Activated CD4-positive, alpha-beta T cell treated with anti-CD3 and anti-CD28 coated beads for 4 hours (primary cell): ENCODE measurements around the gene CCDC141.
"Not testable (repeated sequence)": the region's sequence is repeated elsewhere in the genome, so short reads cannot be mapped to it uniquely, and the experiment has no call there.

Experiments
- DNase-seq, 2 donors: peaks; one replicate each; pipeline ENCODE4 v3.0.0-alpha.2; 2020

CCDC141 gene

DNA sequence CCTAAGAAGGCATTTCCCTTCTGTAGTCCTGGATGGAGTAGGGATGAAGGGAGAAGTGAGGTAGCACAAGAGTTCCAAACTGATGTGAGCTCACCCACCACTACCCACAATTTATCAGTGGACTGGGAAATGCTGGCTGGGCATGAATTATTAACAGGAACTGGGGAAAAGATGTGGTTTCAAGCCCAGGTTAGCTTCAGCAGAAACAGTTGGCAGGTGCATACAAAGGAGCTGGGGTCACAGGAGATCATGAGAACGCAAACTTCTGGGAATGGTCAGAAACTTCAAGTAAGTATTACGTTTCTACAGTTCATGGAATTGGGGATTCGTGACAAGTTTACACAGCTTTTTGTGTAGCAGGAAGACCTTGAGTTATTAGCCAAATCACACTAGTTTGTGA is 5.4 kb downstream of the CCDC141 start:
- DNase-seq: no peak

DNA sequence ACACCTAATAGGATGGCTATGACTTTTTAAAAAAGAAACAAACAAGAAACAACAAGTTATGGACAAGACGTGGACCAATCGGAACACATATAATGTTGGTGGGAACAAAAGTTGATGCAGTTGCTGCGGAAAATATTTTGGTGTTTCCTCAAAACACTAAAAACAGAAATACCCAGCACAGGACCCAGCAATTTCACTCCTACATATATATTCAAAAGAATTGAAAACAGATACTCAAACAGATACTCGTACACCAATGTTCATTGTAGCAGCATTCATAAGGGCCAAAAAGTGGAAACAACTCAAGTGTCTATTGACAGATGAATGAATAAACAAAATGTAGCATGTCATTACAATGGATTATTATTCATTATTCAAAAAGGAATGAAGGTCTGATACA is 12.1 kb downstream of the CCDC141 start:
- DNase-seq: no peak

DNA sequence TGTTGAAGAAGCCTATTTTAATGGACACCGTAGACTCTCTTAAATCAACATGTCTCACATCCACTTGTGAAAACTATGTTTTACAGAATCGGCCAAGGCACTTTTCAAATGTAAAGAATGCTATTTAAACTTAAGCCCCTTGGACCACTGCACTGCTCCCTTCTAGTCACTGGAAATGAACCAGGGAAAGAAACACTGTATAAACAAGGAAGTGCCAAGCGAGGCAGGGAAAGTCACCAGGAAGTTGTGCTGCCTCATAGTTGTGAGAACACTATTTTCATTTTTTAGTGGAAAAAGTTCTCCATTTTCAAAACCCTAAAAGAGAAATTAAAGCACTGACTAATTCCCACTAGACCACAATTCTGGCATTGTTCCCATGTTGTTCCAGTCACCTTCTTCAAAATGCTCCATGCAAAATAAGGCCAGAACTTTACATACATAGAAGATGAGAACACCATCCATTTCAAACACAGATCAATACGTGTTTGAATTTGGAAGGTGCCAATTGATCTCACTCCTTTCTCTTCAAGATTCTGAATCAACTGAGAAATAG is 13.5 kb downstream of the CCDC141 start:
- no peak for DNase-seq

DNA sequence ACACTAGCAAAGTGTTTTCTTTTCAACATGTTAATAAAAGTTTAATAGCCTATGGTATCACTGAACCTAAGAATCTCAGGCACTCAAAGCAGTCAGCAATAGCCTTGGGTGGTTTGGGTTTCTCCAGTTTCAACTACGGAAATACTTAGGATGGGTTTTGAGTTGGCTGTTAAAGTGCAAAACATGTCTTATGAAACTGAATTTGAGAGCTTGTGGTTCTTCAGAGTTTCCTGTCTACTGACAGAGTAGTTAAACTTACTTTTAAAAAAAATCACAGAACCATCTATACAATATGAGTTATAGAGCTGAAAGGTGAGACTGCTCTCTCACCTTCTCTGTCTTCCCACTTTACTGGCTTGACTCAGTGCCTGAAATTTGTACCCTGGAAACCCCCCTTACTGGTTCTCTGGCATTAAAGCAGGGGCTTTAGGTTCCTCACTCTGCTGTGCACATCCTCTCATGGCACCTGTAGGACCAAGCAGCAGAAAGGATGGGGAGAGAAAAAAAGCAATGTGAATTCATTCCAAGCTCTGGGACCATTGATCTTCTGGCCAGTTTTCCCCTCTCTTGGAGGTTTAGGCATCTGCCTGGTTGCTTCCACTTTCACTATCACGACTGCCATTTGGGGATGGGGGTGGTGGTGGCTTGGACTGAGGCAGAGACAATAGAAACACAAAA is 18.1 kb downstream of the CCDC141 start:
- DNase-seq: peak in 1 of 2 donors; percentile 6

DNA sequence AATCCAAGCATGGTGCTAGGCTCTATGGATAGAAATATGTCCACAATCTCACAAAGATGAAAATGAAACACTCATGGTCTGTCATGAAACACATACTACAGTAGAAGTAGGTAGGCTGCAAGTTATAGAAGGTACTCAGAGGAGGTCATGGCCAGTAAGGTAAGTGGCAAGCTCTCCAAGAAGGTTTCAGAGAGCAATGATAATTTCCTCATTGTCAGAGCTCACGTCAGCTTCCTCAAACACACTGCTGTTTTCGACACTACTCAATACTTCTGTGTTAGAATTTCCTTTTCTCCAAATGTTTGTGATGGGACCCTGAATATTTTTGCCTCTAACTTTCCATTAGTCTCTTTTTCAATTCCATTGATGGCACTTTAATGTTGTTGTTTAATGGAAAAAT is 25.5 kb downstream of the CCDC141 start:
- DNase-seq: no peak

DNA sequence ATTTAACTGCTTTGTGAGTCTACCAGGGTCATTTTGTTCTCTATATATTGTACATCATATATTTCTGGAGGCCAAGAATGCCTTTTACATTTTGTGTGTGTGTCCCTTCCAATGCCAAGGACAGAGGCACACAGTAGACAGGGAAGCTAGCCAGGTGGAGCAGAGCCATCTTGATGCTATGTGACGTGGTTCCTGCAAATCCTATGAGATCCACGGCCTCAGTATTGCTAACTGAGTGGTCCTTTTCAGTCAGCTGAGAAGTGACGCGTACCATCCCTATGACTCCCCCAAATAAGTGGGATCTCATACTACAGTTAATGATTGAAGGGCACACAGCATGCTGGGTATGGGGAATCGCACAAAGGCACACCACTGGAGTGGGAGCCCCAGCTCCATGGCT is 27.3 kb downstream of the CCDC141 start:
- no peak for DNase-seq

DNA sequence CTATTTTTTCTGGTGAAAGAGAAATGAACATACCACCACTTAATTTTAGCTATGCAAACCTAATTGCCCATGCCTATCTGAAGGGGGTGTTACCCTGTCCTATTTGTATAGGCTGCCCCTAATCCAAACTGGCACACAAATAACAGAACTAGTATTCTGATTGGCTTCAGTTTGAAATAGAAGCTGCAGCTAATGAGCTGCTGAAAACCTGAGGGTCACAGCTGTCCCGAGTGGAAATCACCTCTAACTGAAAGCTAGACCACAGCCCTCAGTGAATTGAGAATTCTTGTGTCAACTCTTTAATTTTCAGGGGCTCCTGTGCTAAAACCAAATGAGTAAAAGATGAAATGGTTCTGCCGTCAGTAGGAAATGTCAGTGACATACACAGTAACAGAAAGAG is 28.7 kb downstream of the CCDC141 start:
- no peak for DNase-seq

DNA sequence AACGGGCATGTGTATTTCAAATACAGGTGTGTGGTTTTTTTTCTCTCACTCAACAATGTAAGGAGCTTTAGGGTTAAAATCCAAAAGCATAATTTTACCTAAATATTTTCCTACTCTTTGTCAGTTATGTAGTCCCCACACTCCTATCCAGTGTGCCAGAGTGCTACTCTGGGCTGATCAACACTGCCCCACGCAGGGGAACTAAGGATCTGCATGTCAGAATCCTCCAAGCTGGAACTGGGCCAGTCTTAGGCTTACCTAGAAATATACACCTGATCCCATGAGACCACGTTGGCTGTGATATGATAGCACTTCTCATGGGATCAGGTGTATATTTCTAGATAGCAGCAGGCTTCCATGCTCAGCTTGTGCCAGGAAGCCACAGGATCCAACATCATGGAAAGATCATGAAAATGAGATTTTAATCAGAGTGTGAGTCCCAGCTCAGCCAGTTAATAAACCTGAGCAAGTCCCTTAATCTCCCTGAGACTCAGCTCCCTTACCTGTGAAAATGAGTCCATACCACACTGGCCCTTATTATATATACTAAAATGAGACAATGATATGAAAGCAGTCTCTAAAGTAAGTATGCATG is 29.7 kb downstream of the CCDC141 start:
- peak in 1 of 2 donors; percentile 13 for DNase-seq

DNA sequence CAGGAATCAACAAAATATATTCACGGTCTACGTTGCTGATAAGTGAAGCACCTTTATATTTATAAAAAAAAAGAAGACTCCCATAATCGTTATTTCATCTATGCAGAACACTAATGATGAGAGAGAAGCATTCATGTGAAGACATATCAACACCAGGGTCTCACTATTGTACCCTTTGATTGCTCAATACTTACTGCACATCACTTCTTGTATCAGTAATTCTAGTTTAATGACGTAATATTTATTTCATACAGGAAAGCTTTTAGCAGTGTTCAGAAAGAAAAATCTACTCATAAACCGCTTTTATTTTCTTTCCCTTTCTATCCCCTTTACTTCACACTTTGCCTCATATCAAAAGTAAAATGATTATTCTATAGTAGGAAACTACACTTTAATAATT is 30.7 kb downstream of the CCDC141 start:
- no peak for DNase-seq

DNA sequence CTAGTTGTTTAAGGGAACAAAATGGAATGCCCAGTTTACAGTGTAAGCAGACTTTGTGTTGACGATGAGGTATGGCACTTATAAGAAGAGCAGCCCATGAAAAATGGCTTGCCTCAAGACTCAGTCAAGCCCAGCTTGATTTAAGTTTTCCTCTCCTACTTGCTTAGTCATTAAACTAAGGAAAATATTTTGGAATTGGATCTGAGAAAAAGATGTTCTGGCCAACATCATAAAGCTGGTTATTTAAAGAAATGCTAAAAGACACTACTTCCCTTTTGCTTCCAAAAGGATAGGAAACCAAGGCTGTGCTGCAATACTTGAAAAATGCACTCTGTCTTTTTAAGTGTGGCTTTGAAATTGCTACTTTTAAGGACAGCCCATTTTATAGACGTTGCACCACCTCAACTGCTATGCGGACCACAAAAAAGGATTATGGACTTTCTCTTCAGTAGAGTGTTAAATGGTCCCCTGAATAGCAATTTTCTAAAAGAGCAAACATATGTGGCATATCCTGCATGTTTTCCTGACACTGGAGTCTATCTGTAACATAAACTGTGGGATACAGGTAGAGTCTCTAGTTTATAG is 32.1 kb downstream of the CCDC141 start:
- no peak for DNase-seq

DNA sequence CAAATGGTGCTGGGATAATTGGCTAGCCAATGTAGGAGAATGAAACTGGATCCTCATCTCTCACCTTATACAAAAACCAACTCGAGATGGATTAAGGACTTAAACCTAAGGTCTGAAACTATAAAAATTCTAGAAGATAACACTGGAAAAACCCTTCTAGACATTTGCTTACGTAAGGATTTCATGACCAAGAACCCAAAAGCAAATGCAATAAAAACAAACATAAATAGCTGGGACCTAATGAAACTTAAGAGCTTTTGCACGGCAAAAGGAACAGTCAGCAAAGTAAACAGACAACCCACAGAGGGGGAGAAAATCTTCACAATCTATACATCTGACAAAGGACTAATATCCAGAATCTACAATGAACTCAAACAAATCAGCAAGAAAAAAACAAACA is 35.7 kb downstream of the CCDC141 start:
- not testable (repeated sequence) for DNase-seq

DNA sequence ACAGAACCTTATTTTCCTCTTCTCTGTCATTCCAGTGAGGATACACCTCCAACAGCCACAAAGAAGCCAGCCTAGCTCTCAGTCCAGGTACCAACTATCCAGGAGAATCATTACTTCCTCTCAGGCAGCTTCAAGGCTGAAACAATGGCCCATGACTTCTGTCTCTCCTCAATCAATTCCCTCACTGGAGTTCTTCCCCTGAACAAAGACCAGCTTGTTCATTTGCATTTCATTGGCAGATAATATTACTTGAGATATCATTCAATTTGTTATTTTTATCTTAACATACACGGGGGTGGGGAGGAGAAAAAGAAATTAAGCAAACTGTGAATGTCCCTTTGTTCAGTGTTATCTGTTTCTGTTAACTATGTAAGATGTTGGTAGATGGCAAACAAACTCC is 44.0 kb downstream of the CCDC141 start:
- no peak for DNase-seq

DNA sequence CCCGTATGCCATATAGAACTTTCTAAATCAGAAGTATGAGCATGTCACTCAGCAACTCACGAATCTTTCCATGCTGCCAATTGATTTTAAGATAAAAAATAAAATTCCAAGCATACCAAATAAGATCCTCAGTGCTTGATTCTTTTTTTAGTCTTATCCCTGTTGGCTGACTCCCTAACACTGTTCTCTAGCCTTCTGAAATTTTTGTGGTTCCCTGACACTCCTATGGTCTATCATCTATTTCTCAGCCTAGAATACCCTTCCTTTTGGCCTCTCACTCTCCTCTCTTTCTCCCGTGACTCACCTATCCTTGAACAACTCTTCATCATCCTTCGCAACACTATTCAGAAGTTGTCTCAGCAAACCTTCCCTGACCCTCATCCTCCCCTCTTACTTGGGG is 50.5 kb downstream of the CCDC141 start:
- no peak for DNase-seq

DNA sequence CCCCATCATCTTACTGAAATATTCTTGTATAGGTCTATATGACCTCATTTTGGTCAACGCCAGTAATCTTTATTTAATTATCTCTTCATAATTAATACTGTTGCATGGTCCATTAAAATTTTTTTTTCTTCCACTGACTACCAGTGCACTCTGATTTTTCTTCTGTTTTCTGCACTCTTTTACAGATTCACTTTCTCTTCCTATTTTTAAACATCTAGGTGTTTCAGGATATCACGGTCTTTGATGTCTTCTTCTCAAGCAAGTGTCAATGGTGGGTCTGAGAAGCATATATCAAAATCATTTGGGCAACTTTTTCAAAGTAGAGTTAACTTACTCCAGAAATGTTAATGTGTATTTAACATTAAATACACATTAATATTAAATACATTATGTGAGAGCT is 51.4 kb downstream of the CCDC141 start:
- no peak for DNase-seq

DNA sequence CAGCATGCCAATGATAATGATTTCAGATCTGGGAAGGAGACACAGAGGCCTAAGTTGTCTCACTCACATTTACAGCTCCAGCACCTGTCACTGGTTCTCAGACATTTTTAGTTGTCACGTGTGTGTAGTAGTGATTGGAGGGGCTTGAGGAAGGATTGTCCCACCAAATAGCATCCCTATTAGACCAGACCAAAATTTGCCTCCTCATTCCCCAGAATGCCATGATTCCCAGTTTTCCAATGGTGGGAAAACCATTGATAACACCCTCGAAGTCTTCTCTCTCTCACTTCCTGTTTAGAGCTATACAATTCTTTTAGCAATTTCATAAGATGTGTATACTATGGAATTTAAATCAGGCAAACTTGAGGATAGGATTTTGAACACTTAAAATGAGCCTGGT is 52.5 kb downstream of the CCDC141 start:
- DNase-seq: no peak

DNA sequence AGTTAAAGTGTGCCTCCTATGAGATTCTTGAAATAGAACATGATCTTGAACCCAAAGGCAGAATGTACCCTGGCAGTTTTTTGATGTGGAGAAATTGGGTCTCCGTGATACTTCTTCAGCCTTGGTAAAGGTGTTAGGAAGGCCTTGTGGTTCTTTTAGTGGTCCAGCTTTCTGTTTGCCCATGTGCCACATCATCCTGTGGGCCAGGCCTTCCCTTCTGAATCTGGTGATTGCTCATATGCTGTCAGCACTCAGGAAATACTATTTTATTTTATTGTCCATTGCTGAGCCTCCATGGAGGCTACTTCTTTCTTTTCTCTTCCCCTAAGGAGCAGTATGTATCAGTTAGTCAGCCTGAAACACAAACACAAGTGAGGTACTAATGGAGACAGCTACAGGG is 52.9 kb downstream of the CCDC141 start:
- no peak for DNase-seq

DNA sequence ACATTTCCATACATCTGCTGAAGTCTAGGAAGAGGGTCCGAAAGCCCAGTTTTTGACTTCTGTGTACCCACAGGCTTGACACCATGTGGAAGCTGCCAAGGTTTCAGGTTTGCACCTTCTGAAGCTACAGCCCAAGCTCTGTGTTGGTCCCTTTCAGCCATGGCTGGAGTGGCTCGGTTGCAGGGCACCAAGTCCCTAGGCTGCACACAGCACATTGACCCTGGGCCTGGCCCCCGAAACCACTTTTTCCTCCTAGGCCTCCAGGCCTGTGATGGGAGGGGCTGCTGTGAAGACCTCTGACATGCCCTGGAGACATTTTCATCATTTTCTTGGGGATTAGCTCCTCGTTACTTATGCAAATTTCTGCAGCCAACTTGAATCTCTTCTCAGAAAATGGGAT is 55.7 kb downstream of the CCDC141 start:
- no peak for DNase-seq

DNA sequence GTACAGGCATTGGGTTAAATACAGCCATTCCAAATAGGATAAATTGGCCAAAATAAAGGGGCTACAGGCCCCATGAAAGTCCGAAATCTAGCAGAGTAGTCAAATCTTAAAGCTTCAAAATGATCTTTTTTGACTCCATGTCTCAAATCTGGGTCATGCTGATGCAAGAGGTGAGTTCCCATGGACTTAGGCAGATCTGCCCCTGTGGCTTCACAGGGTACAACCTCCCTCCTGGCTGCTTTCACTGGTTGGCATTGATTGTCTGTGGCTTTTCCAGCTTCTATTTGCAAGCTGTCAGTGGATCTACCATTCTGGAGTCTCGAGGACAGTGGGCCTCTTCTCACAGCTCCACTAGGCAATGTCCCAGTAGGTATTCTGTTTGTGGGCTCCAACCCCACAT is 56.1 kb downstream of the CCDC141 start:
- no peak for DNase-seq

DNA sequence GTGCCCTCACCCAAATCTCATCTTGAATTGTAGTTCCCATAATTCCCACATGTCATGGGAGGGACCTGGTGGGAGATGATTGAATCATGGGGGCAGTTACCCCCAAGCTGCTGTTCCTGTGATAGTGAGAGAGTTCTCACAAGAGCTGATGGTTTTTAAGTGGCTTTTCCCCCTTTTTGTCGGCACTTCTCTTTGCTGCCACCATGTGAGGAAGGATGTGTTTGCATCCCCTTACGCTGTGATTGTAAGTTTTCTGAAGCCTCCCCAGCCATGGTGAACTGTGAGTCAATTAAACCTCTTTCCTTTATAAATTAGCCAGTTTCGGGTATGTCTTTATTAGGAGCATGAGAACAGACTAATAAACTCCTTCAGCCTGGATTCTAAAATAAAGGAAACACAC is 57.2 kb downstream of the CCDC141 start:
- not testable (repeated sequence) for DNase-seq

DNA sequence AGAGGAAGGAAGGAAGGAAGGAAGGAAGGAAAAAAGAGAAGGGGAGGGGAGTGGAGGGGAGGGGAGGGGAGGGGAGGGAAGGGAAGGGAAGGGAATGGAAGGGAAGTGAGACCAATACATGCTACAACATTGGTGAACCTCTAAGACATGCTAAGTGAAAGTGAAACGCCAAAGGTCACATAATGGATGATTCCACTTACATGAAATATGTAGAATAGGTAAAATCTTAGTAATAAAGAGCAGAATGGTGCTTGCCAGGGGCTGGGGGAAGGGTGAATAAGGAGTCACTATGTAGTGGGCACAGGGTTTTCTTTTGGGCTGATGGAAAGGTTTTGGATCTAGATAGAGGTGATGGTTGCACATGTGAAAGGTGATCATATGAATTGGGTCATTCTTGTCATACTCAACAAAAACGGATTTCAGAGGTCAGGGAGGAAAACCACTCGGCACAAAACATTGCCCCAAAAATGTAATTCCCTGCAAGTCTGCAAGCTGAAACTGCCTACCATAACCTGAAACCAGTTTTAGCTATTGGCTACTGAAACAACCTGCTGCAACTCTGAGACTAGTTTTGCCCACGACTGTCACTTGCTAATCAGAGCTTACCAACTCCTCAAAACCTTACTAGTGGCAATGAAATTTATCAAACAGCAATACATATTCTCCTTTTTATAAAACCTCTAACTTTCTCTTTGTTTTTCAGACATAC is 59.2 kb downstream of the CCDC141 start:
- no peak for DNase-seq

DNA sequence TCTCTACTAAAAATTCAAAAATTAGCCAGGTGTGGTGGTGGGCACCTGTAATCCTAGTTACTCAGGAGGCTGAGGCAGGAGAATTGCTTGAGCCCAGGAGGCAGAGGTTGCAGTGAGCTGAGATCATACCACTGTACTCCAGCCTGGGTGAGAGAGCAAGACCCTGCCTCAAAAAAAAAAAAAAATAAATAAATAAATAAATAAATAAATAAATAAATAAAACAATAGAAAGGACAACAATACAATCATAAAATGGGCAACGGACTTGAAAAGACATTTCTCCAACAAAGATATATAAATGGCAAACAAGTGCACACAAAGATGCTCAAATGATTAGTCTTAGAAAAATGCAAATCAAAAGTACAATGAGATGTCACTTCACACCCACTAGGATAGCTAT is 60.5 kb downstream of the CCDC141 start:
- not testable (repeated sequence) for DNase-seq

DNA sequence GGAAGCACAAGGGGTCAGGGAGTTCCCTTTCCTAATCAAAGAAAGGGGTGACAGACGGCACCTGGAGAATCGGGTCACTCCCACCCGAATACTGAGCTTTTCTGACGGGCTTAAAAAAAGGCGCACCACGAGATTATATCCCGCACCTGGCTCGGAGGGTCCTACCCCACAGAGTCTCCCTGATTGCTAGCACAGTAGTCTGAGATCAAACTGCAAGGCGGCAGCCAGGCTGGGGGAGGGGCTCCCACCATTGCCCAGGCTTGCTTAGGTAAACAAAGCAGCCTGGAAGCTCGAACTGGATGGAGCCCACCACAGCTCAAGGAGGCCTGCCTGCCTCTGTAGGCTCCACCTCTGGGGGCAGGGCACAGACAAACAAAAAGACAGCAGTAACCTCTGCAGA is 67.3 kb downstream of the CCDC141 start:
- DNase-seq: not testable (repeated sequence)

DNA sequence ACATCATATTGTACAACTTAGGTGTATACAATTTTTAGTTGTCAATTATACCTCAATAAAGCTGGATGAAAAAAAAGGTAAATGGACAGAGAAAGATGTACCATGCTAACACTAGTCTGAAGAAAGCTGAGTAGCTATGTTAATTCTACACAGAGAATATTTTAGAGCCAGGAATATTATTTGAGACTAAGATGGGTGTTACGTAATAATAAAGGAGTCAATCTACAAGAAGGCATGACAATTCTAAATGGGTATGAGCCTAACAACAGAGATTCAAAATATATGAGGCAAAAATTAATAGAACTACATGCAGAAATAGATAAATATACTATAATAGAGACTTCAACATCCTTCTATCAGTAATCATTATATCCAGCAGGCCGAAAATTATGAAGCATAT is 69.1 kb downstream of the CCDC141 start:
- DNase-seq: no peak

DNA sequence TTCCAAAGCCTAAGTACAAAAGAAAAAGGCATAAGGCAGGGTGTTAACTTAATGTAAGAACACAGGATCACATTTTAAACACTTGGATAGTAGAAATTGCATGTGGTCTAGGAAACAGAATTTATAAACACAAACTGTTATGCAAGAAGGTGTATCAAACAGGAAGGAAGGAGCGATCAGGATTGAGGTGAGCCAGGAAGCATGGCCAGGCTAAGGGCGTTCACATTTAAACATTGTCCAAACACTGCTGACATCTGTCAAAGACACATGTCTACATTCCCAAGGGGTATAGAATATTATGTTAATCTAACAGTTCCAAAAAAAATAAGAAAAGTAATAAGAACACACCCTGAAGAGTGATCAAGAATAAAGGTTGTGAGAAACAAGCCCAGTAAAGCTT is 71.3 kb downstream of the CCDC141 start:
- no peak for DNase-seq
